ENCODE data around the gene PTBP2.

The PTBP2 gene

DNA sequence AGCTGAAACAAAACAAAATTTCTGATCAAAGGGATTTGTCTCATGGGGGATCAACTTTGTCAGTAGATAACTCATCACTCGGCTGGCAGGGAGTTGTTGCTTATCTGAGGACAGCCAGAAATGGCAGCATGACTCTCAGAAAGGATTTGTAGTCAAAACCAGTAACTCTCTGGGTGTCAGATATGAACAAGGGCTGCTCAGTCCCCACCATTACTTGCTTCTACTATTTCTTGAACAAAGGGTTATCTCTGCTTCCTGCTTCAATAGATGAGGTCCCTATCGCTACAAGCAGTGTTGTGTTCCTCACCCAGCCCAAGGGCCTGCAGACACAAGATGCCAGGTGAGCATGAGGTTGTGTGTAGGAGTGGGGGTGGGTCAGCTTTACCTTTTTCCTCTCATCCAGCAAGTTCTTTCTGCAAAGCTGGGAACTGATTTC lies 116.2 kb downstream of the PTBP2 start:
- Histone ChIP-seq H3K4me1 (ENCODE audit: insufficient read depth, low read length, poor library complexity, severe bottlenecking) (no peaks in the 10 kb centered on the region), H3K36me3 (ENCODE audit: insufficient read depth, low read length) (no peaks in the 10 kb centered on the region), H3K4me2 (ENCODE audit: low read depth, low read length, poor library complexity, severe bottlenecking) (no peak overlapping the region), H3K9me3 (ENCODE audit: insufficient read depth, low read depth, low read length) (no peaks in the 10 kb centered on the region), H3F3A (ENCODE audit: low read depth) (no peaks in the 10 kb centered on the region), H2AFZ (ENCODE audit: low read length) (no peak overlapping the region), H3K27me3 (ENCODE audit: insufficient read depth, low read length, poor library complexity, severe bottlenecking) (no peaks in the 10 kb centered on the region), H3K9ac (ENCODE audit: low read depth, low read length, poor library complexity, severe bottlenecking) (no peak overlapping the region), H3K4me3 (ENCODE audit: low read length, poor library complexity, severe bottlenecking) (no peak overlapping the region), H3K79me2 (ENCODE audit: insufficient read depth, low read length) (no peaks in the 10 kb centered on the region), H3K9me2 (replicated peaks; ENCODE audit: low read depth, low read length) (no peaks in the 10 kb centered on the region), H4K20me1 (ENCODE audit: insufficient read depth, low read length, poor library complexity, severe bottlenecking) (no peaks in the 10 kb centered on the region)
- TF ChIP-seq, protein P1, sequence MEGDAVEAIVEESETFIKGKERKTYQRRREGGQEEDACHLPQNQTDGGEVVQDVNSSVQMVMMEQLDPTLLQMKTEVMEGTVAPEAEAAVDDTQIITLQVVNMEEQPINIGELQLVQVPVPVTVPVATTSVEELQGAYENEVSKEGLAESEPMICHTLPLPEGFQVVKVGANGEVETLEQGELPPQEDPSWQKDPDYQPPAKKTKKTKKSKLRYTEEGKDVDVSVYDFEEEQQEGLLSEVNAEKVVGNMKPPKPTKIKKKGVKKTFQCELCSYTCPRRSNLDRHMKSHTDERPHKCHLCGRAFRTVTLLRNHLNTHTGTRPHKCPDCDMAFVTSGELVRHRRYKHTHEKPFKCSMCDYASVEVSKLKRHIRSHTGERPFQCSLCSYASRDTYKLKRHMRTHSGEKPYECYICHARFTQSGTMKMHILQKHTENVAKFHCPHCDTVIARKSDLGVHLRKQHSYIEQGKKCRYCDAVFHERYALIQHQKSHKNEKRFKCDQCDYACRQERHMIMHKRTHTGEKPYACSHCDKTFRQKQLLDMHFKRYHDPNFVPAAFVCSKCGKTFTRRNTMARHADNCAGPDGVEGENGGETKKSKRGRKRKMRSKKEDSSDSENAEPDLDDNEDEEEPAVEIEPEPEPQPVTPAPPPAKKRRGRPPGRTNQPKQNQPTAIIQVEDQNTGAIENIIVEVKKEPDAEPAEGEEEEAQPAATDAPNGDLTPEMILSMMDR (conservative IDR thresholded peaks at IDR 0.05; ENCODE audit: low read length) = no peak
- TF ChIP-seq EZH2phosphoT487 (IDR thresholded peaks at IDR 0.05; ENCODE audit: borderline replicate concordance) = no peak

DNA sequence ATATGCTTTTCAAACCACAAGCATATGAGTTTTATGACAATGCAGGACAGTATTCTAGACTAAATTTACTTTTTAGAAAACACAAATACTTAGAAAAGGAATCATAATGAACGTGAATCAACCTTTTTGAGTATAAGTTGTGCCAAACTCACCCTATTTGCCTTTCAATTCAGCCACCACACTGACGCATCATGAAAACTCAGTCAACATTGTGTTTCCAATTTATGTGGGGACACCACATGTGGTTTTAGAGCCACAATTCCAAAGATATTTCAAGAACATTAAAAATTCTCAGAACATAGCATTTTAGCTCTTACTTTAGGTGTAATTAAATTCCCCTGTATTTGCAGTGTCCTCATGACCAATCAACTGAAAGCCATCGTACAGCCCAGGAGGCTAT lies 118.8 kb downstream of the PTBP2 start:
- TF ChIP-seq, protein P1 (conservative IDR thresholded peaks at IDR 0.05; ENCODE audit: low read length) = no peak
- TF ChIP-seq EZH2phosphoT487 (IDR thresholded peaks at IDR 0.05; ENCODE audit: borderline replicate concordance) = no peak
- Histone ChIP-seq H3K9me2 (replicated peaks; ENCODE audit: low read depth, low read length) (no peaks in the 10 kb centered on the region), H3F3A (ENCODE audit: low read depth) (no peaks in the 10 kb centered on the region), H3K4me1 (ENCODE audit: insufficient read depth, low read length, poor library complexity, severe bottlenecking) (peaks cover 8% of the 10 kb centered on the region), H3K9ac (ENCODE audit: low read depth, low read length, poor library complexity, severe bottlenecking) (no peak overlapping the region), H3K4me3 (ENCODE audit: low read length, poor library complexity, severe bottlenecking) (no peak overlapping the region), H3K79me2 (ENCODE audit: insufficient read depth, low read length) (no peaks in the 10 kb centered on the region), H4K20me1 (ENCODE audit: insufficient read depth, low read length, poor library complexity, severe bottlenecking) (no peaks in the 10 kb centered on the region), H2AFZ (ENCODE audit: low read length) (no peak overlapping the region), H3K27me3 (ENCODE audit: insufficient read depth, low read length, poor library complexity, severe bottlenecking) (no peaks in the 10 kb centered on the region), H3K36me3 (ENCODE audit: insufficient read depth, low read length) (no peaks in the 10 kb centered on the region), H3K9me3 (ENCODE audit: insufficient read depth, low read depth, low read length) (no peaks in the 10 kb centered on the region), H3K4me2 (ENCODE audit: low read depth, low read length, poor library complexity, severe bottlenecking) (no peak overlapping the region)

DNA sequence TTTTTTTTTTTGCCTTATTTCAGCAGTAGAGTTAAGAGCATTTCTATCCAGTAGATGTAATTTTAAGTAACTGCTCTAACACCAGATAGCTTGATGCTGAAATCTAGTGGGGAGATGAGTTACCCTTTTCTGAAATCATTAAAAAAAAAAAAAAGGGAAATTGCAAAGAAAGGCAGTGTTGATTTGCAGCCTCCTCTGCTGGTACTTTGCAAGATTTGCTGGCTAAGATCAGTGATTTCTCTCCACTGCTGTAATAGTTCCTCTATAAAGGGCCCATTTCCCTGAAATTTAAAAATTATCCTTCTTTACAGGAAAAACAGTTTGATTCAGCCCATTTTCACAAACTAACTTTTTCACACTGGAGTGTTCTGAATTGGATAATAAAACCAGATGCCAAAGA lies 120.6 kb downstream of the PTBP2 start:
- no peaks in the 10 kb centered on the region for H3K9me3 ChIP-seq (ENCODE audit: insufficient read depth, low read depth, low read length)
- H3K27me3 ChIP-seq (ENCODE audit: insufficient read depth, low read length, poor library complexity, severe bottlenecking) = no peaks in the 10 kb centered on the region
- no peak overlapping the region for H3K9ac ChIP-seq (ENCODE audit: low read depth, low read length, poor library complexity, severe bottlenecking)
- H3K4me1 ChIP-seq (ENCODE audit: insufficient read depth, low read length, poor library complexity, severe bottlenecking) = peaks cover 8% of the 10 kb centered on the region
- no peak overlapping the region for H3K4me3 ChIP-seq (ENCODE audit: low read length, poor library complexity, severe bottlenecking)
- TF ChIP-seq, protein P1 (conservative IDR thresholded peaks at IDR 0.05; ENCODE audit: low read length) = peak; percentile 50
- no peak for TF ChIP-seq EZH2phosphoT487 (IDR thresholded peaks at IDR 0.05; ENCODE audit: borderline replicate concordance)
- H3K4me2 ChIP-seq (ENCODE audit: low read depth, low read length, poor library complexity, severe bottlenecking) = no peak overlapping the region
- H3F3A ChIP-seq (ENCODE audit: low read depth) = no peaks in the 10 kb centered on the region
- no peaks in the 10 kb centered on the region for H3K79me2 ChIP-seq (ENCODE audit: insufficient read depth, low read length)
- H4K20me1 ChIP-seq (ENCODE audit: insufficient read depth, low read length, poor library complexity, severe bottlenecking) = no peaks in the 10 kb centered on the region
- H2AFZ ChIP-seq (ENCODE audit: low read length) = no peak overlapping the region
- H3K36me3 ChIP-seq (ENCODE audit: insufficient read depth, low read length) = no peaks in the 10 kb centered on the region
- H3K9me2 ChIP-seq (replicated peaks; ENCODE audit: low read depth, low read length) = no peaks in the 10 kb centered on the region

Data from Loucy (cell line).